Duodenal mucosa (tissue), 2 donors: ENCODE measurements around the gene C17orf100.
A peak's percentile ranks its signal among the peaks of the same experiment; 100 is the strongest.

Source experiments
- H3K27ac ChIP-seq: one replicate; pipeline ENCODE4 v1.7.0; 2013; ENCODE audit warnings: low read depth, low read length
- H3K27me3 ChIP-seq, 2 donors: one replicate each; pipeline ENCODE4 v1.7.0; 2013; ENCODE audit warnings: low read length in 2 of 2, control low read depth in 1 of 2; ENCODE audit not compliant: insufficient read depth in 2 of 2, control insufficient read depth in 1 of 2
- H3K36me3 ChIP-seq, 2 donors: one replicate each; pipeline ENCODE4 v1.7.0; 2013; ENCODE audit warnings: low read length in 2 of 2, control low read depth in 1 of 2; ENCODE audit not compliant: insufficient read depth in 2 of 2, control insufficient read depth in 1 of 2
- H3K4me1 ChIP-seq, 2 donors: one replicate each; pipeline ENCODE4 v1.7.0; 2013; ENCODE audit warnings: low read length in 2 of 2, control low read depth in 1 of 2; ENCODE audit not compliant: insufficient read depth in 2 of 2, control insufficient read depth in 1 of 2
- H3K4me3 ChIP-seq, 2 donors: one replicate each; pipeline ENCODE4 v1.7.0; 2013; ENCODE audit warnings: low read length in 2 of 2, low read depth in 1 of 2
- H3K9ac ChIP-seq, 2 donors: one replicate each; pipeline ENCODE4 v1.7.0; 2013; ENCODE audit warnings: low read length in 2 of 2, low read depth in 1 of 2
- H3K9me3 ChIP-seq, 2 donors: one replicate each; pipeline ENCODE4 v1.7.0; 2013; ENCODE audit warnings: low read length in 2 of 2, control low read depth in 1 of 2; ENCODE audit not compliant: control insufficient read depth in 1 of 2

The C17orf100 gene

DNA sequence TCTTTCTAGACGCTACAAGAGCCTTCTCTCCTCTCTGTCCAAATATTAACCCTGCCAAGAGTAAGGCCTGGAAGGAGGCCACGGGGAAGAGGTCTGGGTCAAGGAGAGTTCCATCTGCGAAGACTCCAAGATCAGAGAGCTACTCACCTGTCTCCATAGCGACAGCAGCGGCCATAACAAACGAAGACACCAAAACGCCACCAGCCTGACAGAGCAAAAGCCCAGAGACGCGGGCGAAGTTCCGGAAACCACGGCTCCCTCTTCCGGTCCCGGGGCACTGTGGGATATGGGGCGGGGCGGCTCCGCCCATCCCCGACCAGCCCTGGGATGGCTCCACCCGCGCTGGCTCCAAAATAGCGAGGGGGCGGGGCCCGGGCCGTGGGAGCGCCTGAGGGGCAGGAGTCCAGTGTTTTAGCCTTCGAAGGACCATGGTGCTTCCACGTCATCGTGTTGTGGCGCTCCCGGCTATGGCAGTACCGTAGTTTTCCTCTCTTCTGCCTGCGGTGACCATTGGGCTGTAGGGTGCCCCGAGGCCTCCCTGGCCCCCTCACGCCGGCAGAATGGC lies at the start of gene C17orf100, which contains the start of gene MED31:
Gene C17orf100 (plus strand): TSS at position 409 of the 565 bp plus-strand sequence. CDS start 152 bp downstream, at position 561.
Gene MED31 (minus strand): TSS at position 252 of the 565 bp plus-strand sequence. CDS start 77 bp downstream, at position 175.
- Histone ChIP-seq H3K36me3 (peaks cover 0 to 20% of the 10 kb centered on the region in 2 donors), H3K9ac (peak within 1 kb of the TSS; percentile 81 to 97), H3K27ac (peak within 1 kb of the TSS; percentile 93), H3K4me3 (peak within 1 kb of the TSS; percentile 92 to 100), H3K4me1 (peaks cover 38 to 44% of the 10 kb centered on the region in 2 donors), H3K9me3 (no peaks in the 10 kb centered on the region), H3K27me3 (peaks cover 6 to 14% of the 10 kb centered on the region in 2 donors)

DNA sequence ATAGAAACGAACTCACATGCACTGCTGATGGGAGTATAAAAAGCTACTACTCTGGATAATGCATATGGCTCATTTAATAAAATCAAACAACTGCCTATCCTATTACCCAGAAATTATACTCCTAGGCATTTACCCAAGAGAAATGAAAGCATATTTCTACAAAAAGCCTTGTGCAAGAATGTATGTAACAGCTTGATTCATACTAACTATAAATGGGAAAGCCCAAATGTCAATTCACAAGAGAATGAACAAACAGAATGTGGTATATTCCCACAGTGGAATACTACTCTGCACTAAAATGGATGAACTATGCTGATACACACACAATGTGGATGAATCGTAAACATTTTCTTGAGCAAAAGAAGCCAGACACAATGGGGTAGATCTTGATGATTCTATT lies 49.4 kb upstream of the C17orf100 start:
- Histone ChIP-seq H3K4me3 (no peak overlapping the region), H3K27me3 (no peaks in the 10 kb centered on the region), H3K9ac (no peak overlapping the region), H3K36me3 (peaks cover 28 to 45% of the 10 kb centered on the region in 2 donors), H3K27ac (no peak overlapping the region), H3K9me3 (no peaks in the 10 kb centered on the region), H3K4me1 (peaks cover 5 to 20% of the 10 kb centered on the region in 2 donors)

DNA sequence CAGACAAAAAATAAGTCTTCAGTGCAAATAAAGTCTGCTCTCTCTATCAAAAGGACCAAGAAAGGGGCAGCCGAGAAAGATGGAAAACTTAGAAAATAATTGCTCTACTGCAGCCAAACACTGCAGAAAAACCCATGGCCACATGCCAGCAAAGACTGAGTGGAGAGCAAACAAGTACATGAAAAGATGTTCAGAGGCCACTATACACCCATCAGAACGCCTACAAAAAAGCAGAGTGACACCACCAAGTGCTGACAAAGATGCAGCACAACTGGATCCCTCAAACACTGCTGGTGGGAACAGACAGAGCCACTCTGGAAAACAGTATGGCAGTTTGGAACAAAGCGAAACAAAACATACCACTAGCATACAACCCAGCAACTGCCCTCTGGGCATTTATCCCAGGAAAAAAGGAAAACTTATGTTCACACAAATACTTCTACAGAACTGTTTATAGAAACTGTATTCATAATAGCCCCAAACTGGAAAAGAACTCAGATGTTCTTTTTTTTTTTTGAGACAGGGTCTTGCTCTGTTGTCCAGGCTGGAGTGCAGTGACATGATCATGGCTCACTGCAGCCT lies 47.7 kb upstream of the C17orf100 start:
- Histone ChIP-seq H3K27me3 (no peaks in the 10 kb centered on the region), H3K4me3 (no peak overlapping the region), H3K27ac (no peak overlapping the region), H3K9ac (no peak overlapping the region), H3K36me3 (peaks cover 39 to 50% of the 10 kb centered on the region in 2 donors), H3K9me3 (no peaks in the 10 kb centered on the region), H3K4me1 (peaks cover 5 to 7% of the 10 kb centered on the region in 2 donors)

DNA sequence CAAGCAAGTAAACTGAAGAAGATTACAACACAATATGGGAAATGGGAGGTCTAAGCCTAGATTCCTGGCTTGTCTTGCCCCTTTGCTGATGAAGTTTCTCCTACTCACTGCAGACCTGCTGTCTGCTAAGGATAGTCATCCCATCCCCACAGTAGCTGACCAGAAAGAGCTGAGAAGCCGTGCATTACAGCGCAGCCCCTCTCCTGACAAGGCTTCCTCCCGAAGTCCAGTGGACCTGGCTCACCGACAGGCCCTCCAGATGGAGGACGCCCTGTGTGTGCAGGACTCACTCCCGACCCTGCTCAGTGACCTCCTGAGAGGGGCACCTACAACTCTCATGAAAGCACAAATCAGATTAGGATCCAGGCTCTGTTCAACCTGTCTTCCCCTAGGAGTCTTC lies 46.4 kb upstream of the C17orf100 start:
- H3K4me1 ChIP-seq: no peaks in the 10 kb centered on the region
- H3K27ac ChIP-seq: no peak overlapping the region
- H3K36me3 ChIP-seq: peaks cover 37 to 57% of the 10 kb centered on the region in 2 donors
- H3K4me3 ChIP-seq: no peak overlapping the region
- no peaks in the 10 kb centered on the region for H3K9me3 ChIP-seq
- no peak overlapping the region for H3K9ac ChIP-seq
- H3K27me3 ChIP-seq: no peaks in the 10 kb centered on the region

DNA sequence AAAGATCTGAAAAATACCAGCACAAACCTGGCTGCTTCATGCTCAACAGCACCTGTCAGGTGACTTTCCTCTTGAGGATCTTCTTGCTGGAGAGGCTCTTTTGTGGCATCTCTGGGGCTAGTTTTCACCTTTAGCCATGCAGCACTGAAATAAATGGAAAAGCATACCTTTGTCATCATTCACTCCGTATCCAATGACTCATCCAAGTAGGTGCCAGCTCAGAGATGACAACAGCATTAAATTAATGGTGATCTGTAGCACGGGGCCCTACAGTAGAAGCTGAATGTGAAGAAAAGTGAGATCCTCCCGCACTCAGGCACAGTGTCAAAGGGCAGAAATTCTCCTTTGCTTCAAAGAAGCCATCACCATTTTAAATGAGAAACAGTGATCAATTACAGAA lies 43.2 kb upstream of the C17orf100 start:
- Histone ChIP-seq H3K27me3 (no peaks in the 10 kb centered on the region), H3K9ac (no peak overlapping the region), H3K4me1 (no peaks in the 10 kb centered on the region), H3K27ac (no peak overlapping the region), H3K9me3 (no peaks in the 10 kb centered on the region), H3K4me3 (no peak overlapping the region), H3K36me3 (peaks cover 31 to 60% of the 10 kb centered on the region in 2 donors)

DNA sequence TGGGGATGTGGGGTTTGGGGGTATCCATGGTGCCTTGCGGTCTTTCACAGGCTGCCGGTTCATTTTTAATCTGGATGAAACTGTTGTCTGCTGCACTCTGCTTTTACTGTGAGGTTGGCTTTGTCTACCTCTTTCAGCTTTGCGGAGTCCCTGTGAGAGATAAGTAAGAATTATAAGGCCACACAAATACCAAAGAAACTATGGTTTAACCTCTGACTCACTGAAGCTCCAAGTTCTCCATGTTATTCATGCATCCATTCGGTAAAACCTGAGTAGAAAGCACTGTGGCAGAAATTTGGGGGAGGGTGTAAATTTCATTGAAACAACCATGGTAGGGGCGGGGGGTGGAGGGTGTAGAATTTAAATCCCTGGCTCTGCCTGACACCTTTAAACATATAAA lies 41.6 kb upstream of the C17orf100 start:
- Histone ChIP-seq H3K27me3 (no peaks in the 10 kb centered on the region), H3K9ac (no peak overlapping the region), H3K4me1 (no peaks in the 10 kb centered on the region), H3K9me3 (no peaks in the 10 kb centered on the region), H3K4me3 (no peak overlapping the region), H3K27ac (no peak overlapping the region), H3K36me3 (peaks cover 31 to 58% of the 10 kb centered on the region in 2 donors)

DNA sequence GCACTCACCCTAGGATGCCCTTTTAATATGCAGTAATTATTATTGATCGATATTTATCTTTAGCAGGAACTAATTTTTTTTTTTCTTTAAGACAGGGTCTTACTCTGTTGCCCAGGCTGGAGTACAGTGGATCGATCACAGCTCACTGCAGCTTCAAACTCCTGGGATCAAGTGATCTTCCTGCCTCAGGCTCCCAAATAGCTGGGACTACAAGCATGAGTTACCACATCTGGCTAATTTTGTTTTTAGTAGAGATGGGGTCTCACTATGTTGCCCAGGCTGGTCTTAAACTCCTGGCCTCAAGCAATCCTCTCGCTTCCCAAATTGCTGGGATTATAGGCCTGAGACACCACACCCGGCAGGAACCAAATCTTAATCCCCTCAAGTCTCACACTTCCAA lies 40.3 kb upstream of the C17orf100 start:
- Histone ChIP-seq H3K27ac (no peak overlapping the region), H3K27me3 (no peaks in the 10 kb centered on the region), H3K36me3 (peaks cover 35 to 49% of the 10 kb centered on the region in 2 donors), H3K4me1 (no peaks in the 10 kb centered on the region), H3K9ac (no peak overlapping the region), H3K9me3 (no peaks in the 10 kb centered on the region), H3K4me3 (no peak overlapping the region)

DNA sequence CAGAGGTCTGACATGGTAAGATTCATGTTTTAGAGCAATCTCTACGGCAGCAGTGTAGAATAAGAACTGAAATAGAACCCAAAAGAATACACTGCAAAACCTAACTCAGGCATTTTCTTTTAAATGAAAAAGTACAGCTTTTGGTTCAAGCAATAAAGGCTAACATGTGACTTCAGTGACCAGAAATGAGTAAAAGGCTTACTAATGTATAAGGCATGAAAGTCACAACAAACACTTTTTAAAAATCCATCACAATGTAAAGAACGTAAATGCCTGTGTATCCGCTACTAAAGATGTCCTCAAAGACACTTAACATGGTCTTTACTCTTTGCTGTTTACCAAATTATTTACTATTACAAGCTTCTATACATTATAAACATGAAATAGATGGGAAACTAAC lies 27.6 kb upstream of the C17orf100 start:
- Histone ChIP-seq H3K4me1 (no peaks in the 10 kb centered on the region), H3K27ac (no peak overlapping the region), H3K9ac (no peak overlapping the region), H3K27me3 (no peaks in the 10 kb centered on the region), H3K9me3 (no peaks in the 10 kb centered on the region), H3K36me3 (peaks cover 25 to 65% of the 10 kb centered on the region in 2 donors), H3K4me3 (no peak overlapping the region)

DNA sequence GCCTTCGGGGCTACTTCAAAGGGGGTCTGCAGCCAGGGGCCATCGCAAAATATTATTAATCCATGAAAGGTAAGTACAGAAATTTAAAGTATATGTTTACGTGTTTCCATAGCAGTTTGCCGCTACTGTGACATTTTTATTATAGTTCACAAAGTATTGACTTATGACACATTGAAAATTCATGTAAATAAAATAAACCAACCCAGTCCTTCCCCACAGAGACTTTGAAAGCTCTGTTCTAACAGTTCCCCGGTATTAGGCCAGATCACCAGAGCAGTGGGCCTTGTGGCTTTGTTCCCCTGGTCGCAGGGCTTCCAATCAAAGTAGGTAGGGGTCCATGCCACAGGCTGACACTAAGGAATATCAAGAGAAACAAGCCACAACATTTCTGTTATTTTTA lies 24.9 kb upstream of the C17orf100 start:
- H3K36me3 ChIP-seq: peaks cover 21 to 49% of the 10 kb centered on the region in 2 donors
- H3K4me3 ChIP-seq: no peak overlapping the region
- H3K4me1 ChIP-seq: peaks cover 0 to 4% of the 10 kb centered on the region in 2 donors
- H3K9ac ChIP-seq: no peak overlapping the region
- H3K27ac ChIP-seq: no peak overlapping the region
- H3K9me3 ChIP-seq: no peaks in the 10 kb centered on the region
- H3K27me3 ChIP-seq: no peaks in the 10 kb centered on the region

DNA sequence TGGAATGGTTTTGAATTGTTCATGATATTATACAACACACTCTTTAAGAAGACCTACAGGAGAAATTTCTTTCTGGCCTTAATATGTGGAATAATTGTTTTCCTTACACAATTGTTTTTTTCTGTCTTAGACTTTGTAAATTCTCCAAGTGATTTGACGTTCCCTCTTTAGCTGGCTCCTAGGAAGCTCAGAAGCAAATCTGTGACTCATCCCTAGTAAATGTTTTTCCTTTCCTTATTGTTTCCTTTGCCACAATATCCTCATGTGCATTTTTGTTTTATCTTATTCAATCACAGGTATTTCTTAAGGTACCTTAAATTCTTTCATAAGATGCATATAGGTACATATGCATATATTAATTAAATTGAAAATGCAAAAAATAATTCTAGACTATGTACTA lies 24.5 kb upstream of the C17orf100 start:
- Histone ChIP-seq H3K4me1 (peaks cover 0 to 4% of the 10 kb centered on the region in 2 donors), H3K36me3 (peaks cover 21 to 47% of the 10 kb centered on the region in 2 donors), H3K27me3 (no peaks in the 10 kb centered on the region), H3K9ac (no peak overlapping the region), H3K9me3 (no peaks in the 10 kb centered on the region), H3K27ac (no peak overlapping the region), H3K4me3 (no peak overlapping the region)
